Mucosa of descending colon (tissue), 3 donors: ENCODE measurements around the gene PRSS36. TPM values are rescaled to one million over a fixed set of nuclear protein-coding genes. Genes with fewer than 3 reads are reported as not detected.

Experiments used
- ATAC-seq: fragments of 200-7000 bp; cut with Tn5 transposase; one replicate; pipeline ENCODE4 v1.9.1; 2020; ENCODE audit warnings: mild to moderate bottlenecking, moderate library complexity
- DNase-seq, 3 donors: peaks; one replicate each; pipeline ENCODE4 v3.0.0-alpha.2; 2020
- H3K36me3 ChIP-seq: fragments of 200-600 bp; one replicate; pipeline ENCODE4 v1.8.0; 2021; ENCODE audit warnings: low read depth, mild to moderate bottlenecking
- H3K4me1 ChIP-seq: fragments of 200-600 bp; one replicate; pipeline ENCODE4 v1.8.0; 2021; ENCODE audit warnings: low read depth, mild to moderate bottlenecking
- H3K4me3 ChIP-seq: fragments of 200-600 bp; one replicate; pipeline ENCODE4 v1.8.0; 2021; ENCODE audit warnings: mild to moderate bottlenecking
- H3K9me3 ChIP-seq: fragments of 200-600 bp; one replicate; pipeline ENCODE4 v1.8.0; 2021; ENCODE audit warnings: mild to moderate bottlenecking
- CTCF ChIP-seq: fragments of 200-600 bp; IDR thresholded peaks from one replicate; pipeline ENCODE4 v1.8.0; 2022; ENCODE audit warnings: antibody characterized with exemption, mild to moderate bottlenecking
- intact Hi-C, 2 donors: fragments of 100-400 bp; cut with DNase I in 1 of 2; cut with micrococcal nuclease in 1 of 2; formaldehyde crosslinking; loops; one replicate each; pipeline versions ENCODE4 v1.11.0 to v1.11.1; 2022; cut with DNase I, micrococcal nuclease
- total RNA-seq, 3 donors: library from RNA; stranded (reverse); fragmentation: NEBNext Ultra II Directional in 2 of 3; extraction: Animal tissue kit (Norgen Biotek cat#: 25700) in 2 of 3; gene quantifications; one replicate each; pipeline versions ENCODE4 v1.2.1 to v1.2.4, GENCODE V29; 2021 to 2023
- donor health status: DM: no; HTN: no; CAD: no; lungs with moderate emphysema.
- donor health status: DM: no; HTN: no; CAD: no.
- donor health status: DM: no; HTN: yes; CAD: no.

PRSS36 gene
- total RNA-seq, 3 donors from 2014 or later, result 8.2 to 10.2 (median 9.5) TPM

- Histone ChIP-seq H3K4me1 (peaks cover 71% of the 10 kb centered on the region), H3K4me3 (no peak overlapping the region), H3K36me3 (no peaks in the 10 kb centered on the region), H3K9me3 (no peaks in the 10 kb centered on the region)
- DNase-seq, result peak; percentile 82 to 84 (median 83)
- intact Hi-C loops, result no loop called here
- peak; percentile 60 for ATAC-seq
- no peak for TF ChIP-seq CTCF
Observed at GRCh38 chr16:31131841-31132271, 18.0 kb downstream of the PRSS36 start.

GRCh38 chr16:31131416-31131815, 18.4 kb downstream of the PRSS36 start:
- ATAC-seq (no peak), DNase-seq (peak in 1 of 3 donors; percentile 59)
- Histone ChIP-seq H3K36me3 (no peaks in the 10 kb centered on the region), H3K4me3 (no peak overlapping the region), H3K9me3 (no peaks in the 10 kb centered on the region), H3K4me1 (peaks cover 67% of the 10 kb centered on the region)
- intact Hi-C loops, result no loop called here
- TF ChIP-seq CTCF, result no peak

DNA sequence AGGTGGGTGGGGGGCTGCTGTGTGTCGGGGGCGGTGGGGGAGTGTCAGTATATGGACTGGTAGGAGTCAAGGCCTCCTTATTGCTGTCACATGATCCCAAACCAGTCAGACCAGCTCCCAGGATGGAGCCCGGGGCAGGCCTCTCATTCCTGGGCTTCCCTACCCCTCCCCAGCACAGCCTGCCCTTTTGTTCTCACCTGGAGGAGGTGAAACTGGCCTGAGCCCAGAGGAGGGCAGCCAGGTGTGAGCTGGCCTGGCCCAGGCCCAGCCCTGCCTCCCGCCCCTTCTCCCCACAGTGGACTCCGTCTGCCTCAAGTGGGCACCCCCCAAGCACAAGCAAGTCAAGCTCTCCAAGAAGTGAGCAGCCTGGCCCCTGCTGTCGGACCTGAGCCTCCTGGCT, 19.0 kb downstream of the PRSS36 start:
- Histone ChIP-seq H3K9me3 (no peaks in the 10 kb centered on the region), H3K4me3 (no peak overlapping the region), H3K4me1 (peaks cover 67% of the 10 kb centered on the region), H3K36me3 (no peaks in the 10 kb centered on the region)
- ATAC-seq (peak; percentile 70), DNase-seq (peak; percentile 90 to 95 (median 92))
- TF ChIP-seq CTCF, result no peak
- intact Hi-C loops, result no loop called here

- peak; percentile 0 for ATAC-seq
- H3K4me3 ChIP-seq, result no peak overlapping the region
Observed at GRCh38 chr16:31130336-31130891, 19.5 kb downstream of the PRSS36 start.

GRCh38 chr16:31129568-31130335, 20.1 kb downstream of the PRSS36 start:
- intact Hi-C loops, result no loop called here
- ATAC-seq, result no peak
- Histone ChIP-seq H3K9me3 (no peaks in the 10 kb centered on the region), H3K4me1 (peaks cover 67% of the 10 kb centered on the region), H3K36me3 (no peaks in the 10 kb centered on the region), H3K4me3 (no peak overlapping the region)
- DNase-seq, result peak in 2 of 3 donors; percentile 70 to 76
- TF ChIP-seq CTCF, result no peak

More at GRCh38 chr16:31130336-31130891, 19.5 kb downstream of the PRSS36 start:
- Histone ChIP-seq H3K36me3 (no peaks in the 10 kb centered on the region), H3K4me1 (peaks cover 67% of the 10 kb centered on the region), H3K9me3 (no peaks in the 10 kb centered on the region)
- DNase-seq, result peak in 2 of 3 donors; percentile 58 to 64
- intact Hi-C loops, result no loop called here
- TF ChIP-seq CTCF, result no peak
